Endothelial cell of umbilical vein (primary cell): ENCODE data around the gene SUSD6. TPM values are rescaled to one million over a fixed set of nuclear protein-coding genes. Genes with fewer than 3 reads are reported as not detected.

Experiments used
- BruUV-seq: library from RNA; stranded (reverse); fragments of 400-500 nt; replicated peaks from 2 replicates; lab custom pipeline; 2021; lab: Mats Ljungman, UMichigan
- CTCF ChIA-PET: fragments of 300-600, 350-600 bp; sonication (Branson Sonifier 250); formaldehyde crosslinking; loops from one replicate; lab custom pipeline; 2021; ENCODE audit warnings: antibody characterized with exemption, inconsistent platforms; lab: Charles Lee
- POLR2A ChIA-PET: fragments of 300-600, 350-600 bp; sonication (Branson Sonifier 250); formaldehyde crosslinking; loops from one replicate; lab custom pipeline; 2021; ENCODE audit warnings: antibody characterized with exemption, inconsistent platforms; lab: Charles Lee
- DNase-seq: peaks from one replicate; pipeline ENCODE4 v3.0.0-alpha.2; 2011; ENCODE audit warnings: low read depth, low spot score
- FAIRE-seq: peaks from 2 replicates; lab custom pipeline; 2011; peaks lifted over from hg19 to GRCh38; lab: Jason Lieb, UNC
- H2AFZ ChIP-seq: 2 replicates; pipeline ENCODE4 v1.6.0; 2012; ENCODE audit warnings: low read depth, low read length, control low read depth, inconsistent platforms
- H3K27ac ChIP-seq: 2 replicates; pipeline ENCODE4 v1.5.1; 2011; ENCODE audit warnings: low read depth, mild to moderate bottlenecking, control low read depth, low read length, moderate library complexity; ENCODE audit not compliant: insufficient read depth
- H3K27me3 ChIP-seq, 2 experiments: 2 replicates each; pipeline versions ENCODE4 v1.6.0 to v1.6.1; 2011; ENCODE audit warnings: low read length in 2 of 2, mixed read lengths in 1 of 2; ENCODE audit not compliant: control insufficient read depth in 2 of 2, insufficient read depth in 2 of 2
- H3K36me3 ChIP-seq, 2 experiments: 2 replicates in 1 of 2; 3 replicates in 1 of 2; pipeline ENCODE4 v1.5.1; 2011; ENCODE audit warnings: low read length in 2 of 2, mild to moderate bottlenecking in 1 of 2, moderate library complexity in 1 of 2; ENCODE audit not compliant: control insufficient read depth in 2 of 2, insufficient read depth in 2 of 2; ENCODE audit errors: extremely low read depth in 1 of 2
- H3K4me1 ChIP-seq: 3 replicates; pipeline ENCODE4 v1.5.1; 2011; ENCODE audit warnings: mild to moderate bottlenecking, low read length; ENCODE audit not compliant: control insufficient read depth, insufficient read depth; ENCODE audit errors: extremely low read depth
- H3K4me2 ChIP-seq: 2 replicates; pipeline ENCODE4 v1.6.1; 2011; ENCODE audit warnings: low read length, control low read depth, mixed read lengths; ENCODE audit not compliant: insufficient read depth
- H3K4me3 ChIP-seq, 3 experiments: fragments of 200-600 bp in 1 of 3; sonication (generic), shearing (Covaris generic) in 1 of 3; replicated peaks in 1 of 3; 2 replicates each; pipeline ENCODE4 v1.5.1; 2011 to 2016; ENCODE audit warnings: control low read depth in 3 of 3, low read length in 3 of 3, mild to moderate bottlenecking in 2 of 3, inconsistent platforms in 1 of 3, low read depth in 1 of 3, moderate library complexity in 1 of 3; ENCODE audit not compliant: insufficient read depth in 1 of 3
- H3K79me2 ChIP-seq: 2 replicates; pipeline ENCODE4 v1.6.0; 2012; ENCODE audit warnings: low read length, inconsistent platforms; ENCODE audit not compliant: control insufficient read depth, insufficient read depth
- H3K9ac ChIP-seq: replicated peaks from 2 replicates; pipeline ENCODE3; 2011; ENCODE audit warnings: low read length, control low read depth; ENCODE audit not compliant: insufficient read depth; ENCODE audit errors: extremely low read depth
- H3K9me1 ChIP-seq: replicated peaks from 3 replicates; pipeline ENCODE4 v1.6.0; 2011; ENCODE audit warnings: mild to moderate bottlenecking, low read length; ENCODE audit not compliant: control insufficient read depth, insufficient read depth; ENCODE audit errors: extremely low read depth
- H3K9me3 ChIP-seq: replicated peaks from 2 replicates; pipeline ENCODE4 v1.5.1; 2012; ENCODE audit warnings: low read length, inconsistent platforms; ENCODE audit not compliant: control insufficient read depth, insufficient read depth
- H4K20me1 ChIP-seq: replicated peaks from 2 replicates; pipeline ENCODE3; 2011; ENCODE audit warnings: mild to moderate bottlenecking, low read length; ENCODE audit not compliant: control insufficient read depth, insufficient read depth; ENCODE audit errors: extremely low read depth
- CTCF ChIP-seq, 2 donors: IDR thresholded peaks; 1 replicate in 1 of 2; 2 replicates in 1 of 2; pipeline ENCODE4 v1.5.1; 2011; ENCODE audit warnings: low read length in 2 of 2, mild to moderate bottlenecking in 2 of 2, moderate library complexity in 2 of 2, control low read depth in 1 of 2, inconsistent platforms in 1 of 2, low read depth in 1 of 2; ENCODE audit not compliant: insufficient read depth in 1 of 2; ENCODE audit errors: extremely low read depth in 1 of 2
- EZH2 ChIP-seq: IDR thresholded peaks from 2 replicates; pipeline ENCODE4 v1.6.1; 2012; ENCODE audit warnings: borderline replicate concordance, low read depth, mild to moderate bottlenecking, moderate library complexity, low read length, inconsistent platforms; ENCODE audit not compliant: severe bottlenecking
- FOS ChIP-seq: IDR thresholded peaks from 2 replicates; pipeline ENCODE4 v1.6.1; 2011; ENCODE audit warnings: mild to moderate bottlenecking, low read length, moderate library complexity, borderline replicate concordance; ENCODE audit not compliant: insufficient read depth
- GATA2 ChIP-seq: IDR thresholded peaks from 2 replicates; pipeline ENCODE4 v1.7.0; 2011; ENCODE audit warnings: low read depth, mild to moderate bottlenecking, moderate library complexity, mixed read lengths, low read length; ENCODE audit not compliant: insufficient read length, insufficient read depth
- JUN ChIP-seq: IDR thresholded peaks from 2 replicates; pipeline ENCODE4 v1.6.1; 2011; ENCODE audit warnings: borderline replicate concordance, low read depth; ENCODE audit not compliant: insufficient read length, insufficient read depth
- MAX ChIP-seq: IDR thresholded peaks from 2 replicates; pipeline ENCODE4 v1.6.1; 2011; ENCODE audit not compliant: insufficient read depth, insufficient read length
- MYC ChIP-seq: IDR thresholded peaks from one replicate; pipeline ENCODE4 v1.6.1; 2011; ENCODE audit warnings: mild to moderate bottlenecking, low read depth, low read length
- POLR2A ChIP-seq: IDR thresholded peaks from 2 replicates; pipeline ENCODE4 v1.6.1; 2012; ENCODE audit warnings: low read depth, mild to moderate bottlenecking, control low read depth, low read length
- POLR2AphosphoS5 ChIP-seq: IDR thresholded peaks from 2 replicates; pipeline ENCODE4 v1.6.1; 2012; ENCODE audit warnings: low read depth, mild to moderate bottlenecking, control low read depth, low read length, moderate library complexity; ENCODE audit not compliant: insufficient read depth
- dilution Hi-C: fragments of 300-500 bp; cut with MboI; formaldehyde crosslinking; loops from one replicate; pipeline ENCODE4 v1.15.0; 2019; ENCODE audit warnings: low sequenced_read_pairs; ENCODE audit not compliant: extremely low pct_ligation_motif_present
- intact Hi-C: fragments of 100-400 bp; cut with micrococcal nuclease; formaldehyde crosslinking; loops from one replicate; pipeline ENCODE4 v1.10.0; 2022
- polyA plus RNA-seq, 4 experiments: library from polyadenylated mRNA; depleted of rRNA in 3 of 4; stranded (reverse) in 3 of 4; unstranded in 1 of 4; fragments of >200 nt; gene quantifications; 2 replicates each; pipeline versions ENCODE4 v1.2.1 to v1.2.3, GENCODE V29; 2011 to 2012; ENCODE audit warnings: missing spikeins in 1 of 4
- total RNA-seq: library from RNA; stranded (reverse); gene quantifications from 2 replicates; pipeline ENCODE4 v1.2.3, GENCODE V29; 2021

The SUSD6 gene
- total and polyA plus RNA-seq, 2 donors (not counting 3 experiments of a cell fraction or from before 2014, with no cell fraction given), result 13.4 to 19.5 TPM

- no peak overlapping the region for H3K4me3 ChIP-seq
- dilution Hi-C loops, result no loop called here
- no peak for DNase-seq
- peaks cover 0 to 4% of the 10 kb centered on the region in 2 experiments for H3K27me3 ChIP-seq
- no peak overlapping the region for H2AFZ ChIP-seq
- TF ChIP-seq POLR2AphosphoS5 (no peak), CTCF (IDR thresholded peaks at IDR 0.05; ENCODE audit: extremely low read depth in 1 of 2, insufficient read depth in 1 of 2, low read depth in 1 of 2, low read length in 2 of 2) (no peak), EZH2 (no peak), FOS (no peak), MYC (no peak), GATA2 (no peak), POLR2A (no peak), MAX (no peak), JUN (no peak)
- H3K27ac ChIP-seq, result no peak overlapping the region
- H3K79me2 ChIP-seq, result no peaks in the 10 kb centered on the region
- no peaks in the 10 kb centered on the region for H3K4me1 ChIP-seq
- no TSS peak for BruUV-seq
- no peak for FAIRE-seq
- no peak overlapping the region for H3K9ac ChIP-seq
- H3K9me1 ChIP-seq, result no peaks in the 10 kb centered on the region
- intact Hi-C loops, result no loop called here
- H3K4me2 ChIP-seq, result no peak overlapping the region
- CTCF ChIA-PET, result interaction anchor here (0.9 to 17.0 kb wide), 5 partner anchors 8 to 435 kb away, joined by 3 to 135 read pairs (median 6); no protein-coding TSS in a partner anchor
- no peaks in the 10 kb centered on the region for H4K20me1 ChIP-seq
- H3K36me3 ChIP-seq, result no peaks in the 10 kb centered on the region
- POLR2A ChIA-PET, result no interaction called here
- H3K9me3 ChIP-seq, result no peaks in the 10 kb centered on the region
Measured at GRCh38 chr14:69593018-69593677, 18.2 kb upstream of the SUSD6 start.
